Panc1 (cell line): ENCODE measurements around the gene GALNT18. TPM values are rescaled to one million over a fixed set of nuclear protein-coding genes. Genes with fewer than 3 reads are reported as not detected.

Experiments used
- ATAC-seq: fragments of 200-7000 bp; cut with Tn5 transposase; 2 replicates; pipeline ENCODE4 v1.9.1; 2020; ENCODE audit warnings: mild to moderate bottlenecking, moderate library complexity
- BruUV-seq: library from RNA; stranded (reverse); fragments of 400-500 nt; replicated peaks from 2 replicates; lab custom pipeline; 2021; lab: Mats Ljungman, UMichigan
- CTCF ChIA-PET: fragments of 300-600 bp; sonication (Branson Sonifier 250); formaldehyde crosslinking; loops from one replicate; lab custom pipeline; 2022; ENCODE audit warnings: antibody characterized with exemption; lab: Charles Lee
- POLR2A ChIA-PET: fragments of 300-600 bp; sonication (Branson Sonifier 250); formaldehyde crosslinking; loops from one replicate; lab custom pipeline; 2022; ENCODE audit warnings: antibody characterized with exemption; lab: Charles Lee
- DNase-seq: peaks from one replicate; pipeline ENCODE4 v3.0.0-alpha.2; 2010; ENCODE audit warnings: low read depth, low spot score
- H3K27ac ChIP-seq: 2 replicates; pipeline ENCODE4 v1.5.1; 2011; ENCODE audit warnings: mild to moderate bottlenecking, low read length, inconsistent platforms
- H3K27me3 ChIP-seq: fragments of 200-500 bp; sonication (Bioruptor generic); 2 replicates; pipeline ENCODE4 v1.6.0; 2014; ENCODE audit warnings: low read length, inconsistent platforms; ENCODE audit not compliant: control insufficient read depth, insufficient read depth
- H3K36me3 ChIP-seq: fragments of 200-500 bp; sonication (Bioruptor generic); 2 replicates; pipeline ENCODE4 v1.5.1; 2014; ENCODE audit warnings: inconsistent platforms, mild to moderate bottlenecking, low read length, moderate library complexity; ENCODE audit not compliant: control insufficient read depth, insufficient read depth
- H3K4me1 ChIP-seq: 2 replicates; pipeline ENCODE4 v1.5.1; 2011; ENCODE audit warnings: inconsistent platforms, mild to moderate bottlenecking, low read length, moderate library complexity; ENCODE audit not compliant: control insufficient read depth, insufficient read depth
- H3K4me3 ChIP-seq, 2 experiments: 2 replicates each; pipeline ENCODE4 v1.5.1; 2011 to 2012; ENCODE audit warnings: low read depth in 2 of 2, low read length in 2 of 2, mild to moderate bottlenecking in 2 of 2, inconsistent platforms in 1 of 2, moderate library complexity in 1 of 2
- H3K9me3 ChIP-seq: fragments of 200-500 bp; sonication (Bioruptor generic); 2 replicates; pipeline ENCODE4 v1.5.1; 2014; ENCODE audit warnings: low read depth, mild to moderate bottlenecking, inconsistent platforms, low read length, moderate library complexity; ENCODE audit not compliant: control insufficient read depth, insufficient read depth
- CTCF ChIP-seq: fragments of 450-650 bp; IDR thresholded peaks from 2 replicates; pipeline ENCODE4 v1.5.1; 2017; ENCODE audit warnings: mild to moderate bottlenecking
- POLR2AphosphoS5 ChIP-seq: IDR thresholded peaks from 2 replicates; pipeline ENCODE4 v1.6.1; 2012; ENCODE audit warnings: mild to moderate bottlenecking, low read depth, low read length, moderate library complexity
- REST ChIP-seq, 2 experiments: IDR thresholded peaks; 2 replicates each; pipeline ENCODE4 v1.6.1; 2011 to 2012; ENCODE audit warnings: low read depth in 2 of 2, control low read depth in 1 of 2, low read length in 1 of 2, mild to moderate bottlenecking in 1 of 2, moderate library complexity in 1 of 2; ENCODE audit not compliant: insufficient read depth in 1 of 2
- SIN3A ChIP-seq: IDR thresholded peaks from 2 replicates; pipeline ENCODE4 v1.6.1; 2012; ENCODE audit warnings: low read depth, mild to moderate bottlenecking, low read length, moderate library complexity, borderline replicate concordance; ENCODE audit not compliant: insufficient read depth
- TCF7L2 ChIP-seq: IDR thresholded peaks from 2 replicates; pipeline ENCODE4 v1.6.1; 2011; ENCODE audit warnings: mild to moderate bottlenecking, low read depth, low read length, inconsistent platforms
- in situ Hi-C: cut with HindIII; loops from 2 replicates; pipeline ENCODE4 v1.10.0; 2016; ENCODE audit warnings: low sequenced_read_pairs, low pct_unique_long_range_greater_than_20kb
- intact Hi-C: fragments of 100-400 bp; cut with micrococcal nuclease; formaldehyde crosslinking; loops from one replicate; pipeline ENCODE4 v1.10.0; 2022; ENCODE audit not compliant: unreplicated experiment
- total RNA-seq: library from RNA; stranded (reverse); gene quantifications from one replicate; pipeline ENCODE4 v1.2.1, GENCODE V29; 2021; ENCODE audit not compliant: unreplicated experiment

GALNT18 gene
- total RNA-seq, 1 experiment from 2014 or later = 8.6 TPM

GRCh38 chr11:11253497-11253896 lies 368.3 kb downstream of the GALNT18 start:
- no peaks in the 10 kb centered on the region for H3K9me3 ChIP-seq
- no peaks in the 10 kb centered on the region for H3K4me1 ChIP-seq
- no TSS peak for BruUV-seq
- H3K36me3 ChIP-seq = no peaks in the 10 kb centered on the region
- POLR2A ChIA-PET = no interaction called here
- DNase-seq = no peak
- no peak for ATAC-seq
- H3K27ac ChIP-seq = no peak overlapping the region
- H3K27me3 ChIP-seq = peaks cover 6% of the 10 kb centered on the region
- in situ Hi-C loops (no loop called here), intact Hi-C loops (no loop called here)
- TF ChIP-seq CTCF = no peak
- TF ChIP-seq POLR2AphosphoS5 = no peak
- no peak for TF ChIP-seq TCF7L2
- no peak for TF ChIP-seq SIN3A
- no peak for TF ChIP-seq REST (IDR thresholded peaks at IDR 0.05; ENCODE audit: insufficient read depth in 1 of 2, low read depth in 2 of 2, low read length in 1 of 2)
- CTCF ChIA-PET = no interaction called here
- no peak overlapping the region for H3K4me3 ChIP-seq

- H3K27ac ChIP-seq = no peak overlapping the region
- no peaks in the 10 kb centered on the region for H3K9me3 ChIP-seq
- DNase-seq (no peak), ATAC-seq (no peak)
- no peaks in the 10 kb centered on the region for H3K4me1 ChIP-seq
- intact Hi-C loops = no loop called here
- H3K36me3 ChIP-seq = no peaks in the 10 kb centered on the region
- in situ Hi-C loops = no loop called here
- TF ChIP-seq TCF7L2 (no peak), SIN3A (no peak), POLR2AphosphoS5 (no peak), REST (IDR thresholded peaks at IDR 0.05; ENCODE audit: insufficient read depth in 1 of 2, low read depth in 2 of 2, low read length in 1 of 2) (no peak), CTCF (no peak)
- peaks cover 6% of the 10 kb centered on the region for H3K27me3 ChIP-seq
- BruUV-seq = no TSS peak
- POLR2A ChIA-PET = interaction anchor here (0.6 kb wide), 1 partner anchor 16 kb away, joined by 4 read pairs; no protein-coding TSS in a partner anchor
- H3K4me3 ChIP-seq = no peak overlapping the region
- CTCF ChIA-PET = no interaction called here
These were observed 369.4 kb downstream of the GALNT18 start for GRCh38 chr11:11252403-11252802.
